ENCODE measurements around the gene GJD2. TPM values are rescaled to one million over a fixed set of nuclear protein-coding genes. Genes with fewer than 3 reads are reported as not detected.
A peak's percentile ranks its signal among the peaks of the same experiment; 100 is the strongest.

Gene GJD2
- total RNA-seq, 3 donors from 2014 or later = not detected

DNA sequence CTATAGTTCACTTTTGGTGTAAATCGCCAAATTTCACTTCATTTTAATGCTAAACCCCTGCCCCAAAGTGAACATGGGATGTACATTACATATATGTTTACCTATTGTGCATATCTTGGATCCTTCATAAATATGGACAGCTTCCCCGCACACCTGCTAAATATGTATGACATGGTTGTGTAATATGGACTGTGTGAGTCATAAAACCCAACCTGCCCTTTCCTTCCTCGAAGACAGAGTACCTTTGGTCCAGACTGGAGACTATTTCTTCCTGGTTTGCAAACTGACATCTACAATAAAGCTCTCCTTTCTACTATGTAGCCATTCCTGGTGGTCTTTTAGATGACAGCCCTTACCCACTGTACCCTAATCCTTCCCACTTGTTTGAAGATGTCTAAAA, 28.1 kb upstream of the GJD2 start:
- peak; percentile 56 for ATAC-seq

DNA sequence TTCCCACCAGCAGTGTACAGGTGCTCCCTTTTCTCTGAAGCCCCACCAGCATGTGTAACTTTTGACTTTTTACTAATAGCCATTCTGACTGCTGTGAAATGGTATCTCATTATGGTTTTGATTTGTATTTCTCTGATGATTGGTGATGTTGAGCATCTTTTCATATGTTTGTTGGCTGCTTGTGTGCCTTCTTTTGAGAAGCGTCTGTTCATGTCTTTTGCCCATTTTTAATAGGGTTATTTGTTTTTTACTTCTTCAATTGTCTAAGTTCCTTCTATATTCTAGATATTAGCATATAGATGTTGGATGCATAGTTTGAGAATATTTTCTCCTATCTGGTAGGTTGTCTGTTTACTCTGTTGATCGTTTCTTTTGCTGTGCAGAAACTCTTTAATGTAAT, 25.9 kb upstream of the GJD2 start:
- Histone ChIP-seq H3K36me3 (ENCODE audit: low read depth) (no peaks in the 10 kb centered on the region), H3K4me1 (ENCODE audit: low read depth) (no peaks in the 10 kb centered on the region), H3K9me3 (no peaks in the 10 kb centered on the region), H3K4me3 (no peak overlapping the region)
- TF ChIP-seq, protein P1, sequence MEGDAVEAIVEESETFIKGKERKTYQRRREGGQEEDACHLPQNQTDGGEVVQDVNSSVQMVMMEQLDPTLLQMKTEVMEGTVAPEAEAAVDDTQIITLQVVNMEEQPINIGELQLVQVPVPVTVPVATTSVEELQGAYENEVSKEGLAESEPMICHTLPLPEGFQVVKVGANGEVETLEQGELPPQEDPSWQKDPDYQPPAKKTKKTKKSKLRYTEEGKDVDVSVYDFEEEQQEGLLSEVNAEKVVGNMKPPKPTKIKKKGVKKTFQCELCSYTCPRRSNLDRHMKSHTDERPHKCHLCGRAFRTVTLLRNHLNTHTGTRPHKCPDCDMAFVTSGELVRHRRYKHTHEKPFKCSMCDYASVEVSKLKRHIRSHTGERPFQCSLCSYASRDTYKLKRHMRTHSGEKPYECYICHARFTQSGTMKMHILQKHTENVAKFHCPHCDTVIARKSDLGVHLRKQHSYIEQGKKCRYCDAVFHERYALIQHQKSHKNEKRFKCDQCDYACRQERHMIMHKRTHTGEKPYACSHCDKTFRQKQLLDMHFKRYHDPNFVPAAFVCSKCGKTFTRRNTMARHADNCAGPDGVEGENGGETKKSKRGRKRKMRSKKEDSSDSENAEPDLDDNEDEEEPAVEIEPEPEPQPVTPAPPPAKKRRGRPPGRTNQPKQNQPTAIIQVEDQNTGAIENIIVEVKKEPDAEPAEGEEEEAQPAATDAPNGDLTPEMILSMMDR (IDR thresholded peaks at IDR 0.05) = no peak
- ATAC-seq = no peak
- DNase-seq = no peak
- intact Hi-C loops (cut with DNase I, micrococcal nuclease) = no loop called here

More for the DNA sequence above, 28.1 kb upstream of the GJD2 start:
- TF ChIP-seq, protein P1 (IDR thresholded peaks at IDR 0.05) = no peak
- Histone ChIP-seq H3K9me3 (no peaks in the 10 kb centered on the region), H3K4me3 (no peak overlapping the region), H3K4me1 (ENCODE audit: low read depth) (no peaks in the 10 kb centered on the region), H3K36me3 (ENCODE audit: low read depth) (no peaks in the 10 kb centered on the region)
- no peak for DNase-seq
- intact Hi-C loops (cut with DNase I, micrococcal nuclease) = no loop called here

DNA sequence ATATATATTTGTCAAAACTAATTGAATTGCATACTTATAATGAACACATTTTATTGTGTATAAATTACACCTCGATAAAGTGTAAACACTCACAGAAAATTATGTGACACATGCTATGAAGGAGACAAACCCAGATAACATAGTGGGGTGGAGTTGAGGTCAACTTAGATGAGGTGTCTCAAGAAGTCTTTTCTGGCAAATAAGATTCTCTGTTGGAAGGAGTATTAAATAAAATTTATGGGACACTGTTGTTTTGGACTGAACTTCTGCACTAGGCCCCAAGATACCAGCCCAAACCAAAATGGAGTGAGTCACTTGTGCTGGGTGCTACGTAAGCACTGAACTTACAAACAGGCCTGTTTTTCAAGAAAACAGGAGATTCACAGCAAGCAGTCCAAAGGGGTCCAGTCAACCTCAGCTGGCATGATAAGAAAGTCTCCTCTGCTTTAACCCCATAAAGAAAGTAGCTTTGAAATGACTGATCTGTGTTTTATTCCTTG, 21.9 kb upstream of the GJD2 start:
- H3K4me1 ChIP-seq (ENCODE audit: low read depth) = no peaks in the 10 kb centered on the region
- H3K9me3 ChIP-seq = no peaks in the 10 kb centered on the region
- no peak for DNase-seq
- no peaks in the 10 kb centered on the region for H3K36me3 ChIP-seq (ENCODE audit: low read depth)
- TF ChIP-seq, protein P1 (IDR thresholded peaks at IDR 0.05) = no peak
- H3K4me3 ChIP-seq = no peak overlapping the region
- ATAC-seq = no peak
- intact Hi-C loops (cut with DNase I, micrococcal nuclease) = no loop called here

DNA sequence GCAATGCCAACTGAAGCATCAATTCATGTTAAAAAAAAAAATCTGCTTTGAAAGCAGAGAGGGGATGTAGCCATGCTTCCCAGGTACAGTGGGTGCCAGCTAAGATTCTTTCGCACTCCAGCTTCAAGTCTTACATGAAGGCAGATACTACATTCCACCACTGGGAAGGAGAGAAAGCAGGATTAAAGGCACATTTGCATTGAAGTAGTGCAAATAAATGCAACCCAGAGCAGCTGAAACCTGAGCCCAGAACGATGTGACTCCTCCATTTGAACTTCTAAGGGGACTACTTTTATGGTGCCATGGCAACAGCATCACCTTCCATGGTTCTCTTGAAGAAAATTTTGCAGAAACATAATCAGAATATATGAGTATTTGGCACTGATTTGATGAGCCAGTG, 19.1 kb upstream of the GJD2 start:
- intact Hi-C loops (cut with DNase I, micrococcal nuclease) = no loop called here
- TF ChIP-seq, protein P1 (IDR thresholded peaks at IDR 0.05) = no peak

DNA sequence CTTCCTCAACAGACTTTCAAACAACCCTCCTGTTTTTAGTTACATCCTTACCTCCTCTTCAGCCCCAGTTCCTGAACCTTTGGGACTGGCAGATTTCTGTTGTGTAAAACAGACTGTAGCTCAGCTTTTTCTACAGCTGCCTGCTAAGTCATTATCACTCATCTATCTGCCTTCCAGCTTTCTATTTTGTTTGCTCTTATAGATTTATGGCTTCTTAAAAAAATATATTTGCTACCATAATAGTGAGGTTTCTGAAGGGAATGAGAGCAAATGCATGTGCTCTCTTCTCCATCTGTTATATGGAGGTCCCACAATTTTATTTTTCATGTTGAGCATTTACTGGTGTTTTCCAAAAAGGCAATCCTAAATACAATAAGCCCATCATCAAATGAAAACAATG, 18.2 kb upstream of the GJD2 start:
- H3K36me3 ChIP-seq (ENCODE audit: low read depth) = no peaks in the 10 kb centered on the region
- H3K4me3 ChIP-seq = no peak overlapping the region
- no peak for ATAC-seq
- no peak for DNase-seq
- no peaks in the 10 kb centered on the region for H3K4me1 ChIP-seq (ENCODE audit: low read depth)
- TF ChIP-seq, protein P1 (IDR thresholded peaks at IDR 0.05) = no peak
- intact Hi-C loops (cut with DNase I, micrococcal nuclease) = no loop called here
- no peaks in the 10 kb centered on the region for H3K9me3 ChIP-seq

More for the DNA sequence above, 19.1 kb upstream of the GJD2 start:
- Histone ChIP-seq H3K4me3 (no peak overlapping the region), H3K4me1 (ENCODE audit: low read depth) (no peaks in the 10 kb centered on the region), H3K36me3 (ENCODE audit: low read depth) (no peaks in the 10 kb centered on the region), H3K9me3 (no peaks in the 10 kb centered on the region)
- DNase-seq = no peak
- ATAC-seq = no peak

DNA sequence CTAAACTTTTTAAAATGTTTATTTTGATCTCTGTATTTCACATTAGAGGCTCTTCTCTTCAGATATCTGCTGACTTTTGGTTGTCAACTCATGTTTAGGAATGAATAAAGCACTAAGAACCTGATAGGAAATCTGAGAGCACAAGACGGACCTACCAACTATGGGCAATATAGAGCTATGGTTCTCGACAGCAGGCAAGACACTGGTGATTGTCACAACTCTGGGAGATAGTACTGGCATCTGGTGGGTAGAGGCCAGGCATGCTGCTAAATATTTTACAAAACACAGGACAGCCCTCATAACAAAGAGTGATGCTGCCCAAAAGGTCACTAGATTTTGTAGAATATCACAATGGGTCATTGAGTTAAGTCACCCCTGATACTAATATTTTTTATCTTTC, 17.5 kb upstream of the GJD2 start:
- Histone ChIP-seq H3K4me1 (ENCODE audit: low read depth) (no peaks in the 10 kb centered on the region), H3K36me3 (ENCODE audit: low read depth) (no peaks in the 10 kb centered on the region), H3K4me3 (no peak overlapping the region), H3K9me3 (no peaks in the 10 kb centered on the region)
- intact Hi-C loops (cut with DNase I, micrococcal nuclease) = no loop called here
- DNase-seq = no peak
- TF ChIP-seq, protein P1 (IDR thresholded peaks at IDR 0.05) = no peak
- ATAC-seq = no peak
